Stimulated activated CD8-positive, alpha-beta memory T cell treated with anti-CD3 and anti-CD28 coated beads, Interleukin-2, amount 100 ng/mL, for 48 hours (primary cell): Measurements from ENCODE around the gene GPR37L1.

Experiments used
- DNase-seq, 2 donors: peaks; one replicate each; pipeline ENCODE4 v3.0.0-alpha.2; 2020; ENCODE audit warnings: low read depth in 2 of 2

Gene GPR37L1

GRCh38 chr1:202122639-202123335 is at the start of gene GPR37L1:
Gene GPR37L1, plus strand, starts transcription at chr1:202122917. Its CDS starts 47 bp downstream, at chr1:202122964.
- no peak for DNase-seq

GRCh38 chr1:202073206-202073605 is 49.5 kb upstream of the GPR37L1 start:
- no peak for DNase-seq

GRCh38 chr1:202074985-202075384 is 47.7 kb upstream of the GPR37L1 start:
- no peak for DNase-seq

- DNase-seq: no peak
Observed at GRCh38 chr1:202075389-202075788, 47.3 kb upstream of the GPR37L1 start.

- no peak for DNase-seq
Observed at GRCh38 chr1:202076050-202076511, 46.6 kb upstream of the GPR37L1 start.

- no peak for DNase-seq
Observed at GRCh38 chr1:202078241-202078640, 44.5 kb upstream of the GPR37L1 start.

GRCh38 chr1:202081992-202082391 is 40.7 kb upstream of the GPR37L1 start:
- no peak for DNase-seq

GRCh38 chr1:202084791-202085681 is 37.7 kb upstream of the GPR37L1 start:
- no peak for DNase-seq

- no peak for DNase-seq
Observed at GRCh38 chr1:202085682-202086373, 36.9 kb upstream of the GPR37L1 start.

- DNase-seq: no peak
Observed at GRCh38 chr1:202086579-202087350, 36.0 kb upstream of the GPR37L1 start.

GRCh38 chr1:202088206-202088605 is 34.5 kb upstream of the GPR37L1 start:
- DNase-seq: no peak

- no peak for DNase-seq
Observed at GRCh38 chr1:202090994-202091393, 31.7 kb upstream of the GPR37L1 start.

- DNase-seq: no peak
Observed at GRCh38 chr1:202093858-202094257, 28.9 kb upstream of the GPR37L1 start.

- no peak for DNase-seq
Observed at GRCh38 chr1:202101184-202101583, 21.5 kb upstream of the GPR37L1 start.

GRCh38 chr1:202104073-202104472 is 18.6 kb upstream of the GPR37L1 start:
- no peak for DNase-seq

GRCh38 chr1:202105571-202106339 is 17.0 kb upstream of the GPR37L1 start:
- no peak for DNase-seq

GRCh38 chr1:202106340-202107254 is 16.1 kb upstream of the GPR37L1 start:
- no peak for DNase-seq

GRCh38 chr1:202107321-202107761 is 15.4 kb upstream of the GPR37L1 start:
- DNase-seq: no peak
